C1 segment of cervical spinal cord (tissue), 14 donors: ENCODE data around the gene GRP.
"Not testable (repeated sequence)": the region's sequence is repeated elsewhere in the genome, so short reads cannot be mapped to it uniquely, and the experiment has no call there.

Source experiments
- DNase-seq, 14 donors: peaks; one replicate each; lab custom pipeline; 2025; lab: John Stamatoyannopoulos, UW

The GRP gene

DNA sequence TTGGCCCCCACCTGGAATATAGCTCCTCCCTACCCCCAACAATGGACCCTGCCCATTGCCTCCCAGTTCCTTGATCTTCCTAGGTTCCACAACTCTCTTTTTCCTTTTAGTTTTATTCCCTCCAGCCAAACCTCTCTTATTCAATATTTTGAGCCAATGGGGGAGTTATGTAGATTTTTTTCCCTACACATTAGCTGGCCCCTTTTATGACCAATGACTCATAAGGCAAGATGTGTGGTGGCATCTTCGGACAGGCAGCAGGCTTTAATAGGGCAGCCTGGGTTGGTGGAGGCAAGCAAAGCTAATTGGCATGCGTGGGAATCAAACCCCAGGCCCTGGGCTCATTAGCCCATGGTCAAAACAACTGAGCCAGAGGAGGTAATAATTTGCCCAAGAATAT is 9.2 kb downstream of the GRP start:
- DNase-seq: no peak

GRCh38 chr18:59229701-59230443 is 9.9 kb downstream of the GRP start:
- no peak for DNase-seq

DNA sequence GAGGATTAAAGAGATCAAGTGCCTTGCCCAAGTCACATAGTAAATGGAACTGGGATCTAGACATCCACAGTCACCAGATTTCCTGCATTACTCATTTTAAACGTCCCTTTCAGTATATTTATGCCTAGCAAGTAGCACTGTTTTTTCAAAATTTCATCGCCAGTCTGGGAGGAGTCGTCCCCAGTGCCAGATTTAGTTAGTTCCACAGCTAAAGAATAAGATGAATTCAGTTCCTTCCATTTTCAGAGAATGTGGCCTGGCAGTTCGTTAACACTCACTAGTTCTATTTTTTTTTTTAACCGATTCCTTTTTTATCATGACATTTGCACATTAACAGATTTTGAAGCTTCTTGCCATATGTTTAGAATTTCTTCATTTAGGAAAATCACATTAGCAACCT is 11.2 kb downstream of the GRP start:
- DNase-seq: no peak

GRCh38 chr18:59231877-59232276 is 11.9 kb downstream of the GRP start:
- no peak for DNase-seq

- DNase-seq: no peak
Measured at GRCh38 chr18:59232309-59233016, 12.5 kb downstream of the GRP start.

DNA sequence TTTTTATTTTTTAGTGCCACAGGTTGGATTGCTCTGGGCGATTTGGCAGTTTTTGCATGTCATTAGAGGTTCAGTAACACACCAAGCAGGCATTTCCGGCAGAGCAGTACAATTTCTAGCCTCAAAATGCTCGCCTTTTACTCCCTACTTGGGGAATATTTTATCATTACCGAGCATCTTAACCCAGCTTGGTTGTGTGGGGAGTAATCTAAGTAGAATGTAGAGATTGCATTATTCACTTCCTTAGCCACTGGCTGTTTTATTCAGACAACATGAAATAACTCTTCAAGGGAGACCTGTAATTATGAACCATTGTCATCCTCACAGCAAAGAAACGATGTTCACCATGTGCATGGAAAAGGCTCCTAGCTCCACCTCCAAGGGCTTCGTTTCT is 13.1 kb downstream of the GRP start:
- no peak for DNase-seq

GRCh38 chr18:59238385-59238784 is 18.4 kb downstream of the GRP start:
- DNase-seq: no peak

DNA sequence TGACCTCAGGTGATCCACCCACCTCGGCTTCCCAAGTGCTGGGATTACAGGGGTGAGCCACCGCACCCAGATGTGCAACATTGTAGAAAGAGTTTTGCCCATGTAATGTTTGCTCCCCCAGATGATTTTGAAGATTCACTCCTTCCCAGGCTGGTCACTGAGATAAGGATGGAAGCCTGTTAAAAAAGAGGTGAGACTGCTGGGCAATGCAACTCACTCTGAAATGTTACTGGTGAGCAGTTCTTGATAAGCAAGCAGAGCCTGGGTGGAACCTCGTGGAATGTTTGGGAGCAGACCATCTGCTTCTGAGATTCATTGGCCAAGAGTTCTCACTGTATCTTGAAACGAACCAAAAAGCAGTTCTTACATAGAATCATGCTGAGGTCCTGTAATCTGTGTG is 19.7 kb downstream of the GRP start:
- DNase-seq: no peak

GRCh38 chr18:59242906-59243305 is 22.9 kb downstream of the GRP start:
- DNase-seq: no peak

DNA sequence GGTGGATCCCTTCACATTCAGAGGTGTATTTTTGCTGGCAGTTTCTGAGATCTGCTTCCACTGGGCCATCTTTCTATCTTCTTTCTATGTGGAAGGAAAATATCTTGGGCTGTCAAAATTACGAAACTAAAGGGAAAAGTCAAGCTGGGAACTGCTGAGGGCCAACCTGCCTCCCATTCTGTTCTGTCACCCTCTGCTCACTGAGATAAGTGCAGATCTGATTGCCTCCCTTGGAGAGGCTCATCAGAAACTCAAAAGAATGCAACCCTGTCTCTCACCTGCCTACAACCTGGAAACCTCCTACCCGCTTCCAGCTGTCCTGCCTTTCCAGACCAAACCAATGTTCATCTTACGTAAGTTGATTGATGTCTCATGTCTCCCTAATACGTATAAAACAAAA is 26.8 kb downstream of the GRP start:
- DNase-seq: no peak

DNA sequence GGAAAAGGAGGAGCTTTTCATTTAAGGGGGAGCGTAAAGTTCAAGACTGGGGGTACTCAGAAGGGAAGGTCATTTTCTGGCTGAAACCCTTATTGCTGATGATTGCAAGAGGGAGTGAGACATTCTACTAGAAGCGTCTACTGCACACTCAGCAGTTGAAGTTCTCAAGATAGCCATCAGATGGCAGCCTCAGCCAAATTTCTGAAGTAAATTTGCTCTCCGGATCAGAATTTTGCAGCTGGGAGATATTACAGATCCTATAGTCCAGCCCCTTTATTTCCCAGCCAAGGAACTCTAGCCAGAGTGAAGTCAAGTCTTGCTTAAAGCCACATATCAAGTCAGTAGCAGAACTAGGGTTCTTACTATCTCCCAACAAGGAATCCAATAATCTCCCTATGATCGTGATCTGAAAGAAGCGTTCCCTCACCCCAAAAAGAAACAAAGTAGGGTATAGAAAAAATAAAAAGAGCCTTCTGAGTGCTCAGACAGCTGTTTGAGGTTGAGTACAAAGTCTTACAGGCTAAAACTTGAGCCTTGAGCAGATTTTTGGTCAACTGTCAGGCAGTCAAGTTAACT is 29.3 kb downstream of the GRP start:
- DNase-seq: peak in 7 of 14 donors; percentile 1 to 33 (median 11)

GRCh38 chr18:59255491-59255890 is 35.5 kb downstream of the GRP start:
- DNase-seq: not testable (repeated sequence)

GRCh38 chr18:59261842-59262241 is 41.9 kb downstream of the GRP start:
- not testable (repeated sequence) for DNase-seq

GRCh38 chr18:59262243-59262642 is 42.3 kb downstream of the GRP start:
- not testable (repeated sequence) for DNase-seq

DNA sequence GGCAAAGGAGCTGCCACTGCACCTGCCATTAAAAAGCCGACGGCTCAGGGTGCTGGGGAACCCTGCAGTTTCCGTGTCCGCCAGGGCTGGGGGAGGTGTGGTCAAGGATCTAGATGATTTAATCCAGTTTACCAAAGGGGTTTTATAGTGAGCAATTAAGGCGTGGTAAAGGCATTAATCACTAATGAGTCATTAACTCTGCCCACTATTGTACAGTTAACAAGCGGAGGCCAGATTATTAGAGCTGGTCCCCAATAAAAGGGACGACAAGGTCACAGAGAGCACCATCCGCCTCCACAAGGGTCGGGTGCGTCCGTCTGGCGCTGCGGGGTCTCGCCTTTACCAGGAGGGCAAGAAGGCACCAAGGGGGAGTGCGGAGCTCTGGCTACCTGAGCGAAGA is 43.7 kb downstream of the GRP start:
- no peak for DNase-seq

- no peak for DNase-seq
Measured at GRCh38 chr18:59264121-59264571, 44.2 kb downstream of the GRP start.

- DNase-seq: no peak
Measured at GRCh38 chr18:59264651-59265245, 44.8 kb downstream of the GRP start.

DNA sequence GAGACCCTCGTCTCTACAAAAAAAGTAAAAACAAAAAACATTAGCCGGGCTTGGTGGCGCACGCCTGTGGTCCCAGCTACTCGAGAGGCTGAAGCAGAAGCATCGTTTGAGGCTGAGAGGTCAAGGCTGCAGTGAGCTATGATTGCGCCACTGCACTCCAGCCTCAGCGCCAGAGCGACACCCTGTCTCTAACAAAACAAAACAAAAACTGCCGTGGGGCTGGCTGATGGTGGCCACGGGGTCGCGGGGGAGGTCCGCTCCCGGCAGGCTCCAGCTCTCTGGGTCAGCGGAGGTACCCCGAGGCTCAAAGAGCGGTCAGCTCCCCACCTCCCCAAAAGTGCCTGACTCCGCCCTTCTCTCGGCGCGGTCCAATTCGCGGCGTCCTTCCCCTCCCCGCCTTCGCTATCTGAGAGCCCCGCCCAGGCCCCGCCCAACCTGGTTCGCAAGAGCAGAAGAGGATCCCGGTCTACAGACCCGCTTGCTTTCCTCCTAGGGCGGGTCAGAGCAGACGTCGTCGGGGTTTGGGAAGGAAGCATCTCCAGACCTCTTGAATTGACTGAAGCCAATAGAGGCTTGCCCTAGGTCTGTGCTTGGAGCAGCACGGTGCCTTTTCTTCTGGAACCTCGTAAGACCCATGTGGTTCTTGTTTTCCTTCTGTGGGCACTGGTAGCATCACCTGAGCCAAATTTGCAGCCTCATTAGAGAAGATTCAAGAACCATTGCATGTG is 45.5 kb downstream of the GRP start:
- no peak for DNase-seq

GRCh38 chr18:59265974-59266369 is 46.0 kb downstream of the GRP start:
- DNase-seq: no peak

- no peak for DNase-seq
Measured at GRCh38 chr18:59266459-59266858, 46.5 kb downstream of the GRP start.

GRCh38 chr18:59266886-59267502 is 47.0 kb downstream of the GRP start:
- no peak for DNase-seq
